Kidney (tissue), 14 donors: ENCODE results near the gene OSBPL8. TPM values are rescaled to one million over a fixed set of nuclear protein-coding genes. Genes with fewer than 3 reads are reported as not detected.

Experiments
- DNase-seq, 5 donors: peaks; one replicate each; pipeline ENCODE4 v3.0.0-alpha.2; 2013 to 2020
- FAIRE-seq: peaks from 2 replicates; lab custom pipeline; 2012; peaks lifted over from hg19 to GRCh38; lab: Jason Lieb, UNC
- H3K27ac ChIP-seq, 2 donors: one replicate each; pipeline ENCODE4 v1.7.0; 2013; ENCODE audit warnings: low read depth in 2 of 2, low read length in 2 of 2, inconsistent platforms in 1 of 2
- H3K27me3 ChIP-seq: one replicate; pipeline ENCODE4 v1.7.1; 2013; ENCODE audit warnings: low read length, inconsistent platforms; ENCODE audit not compliant: control insufficient read depth, insufficient read depth
- H3K36me3 ChIP-seq, 3 donors: one replicate each; pipeline versions ENCODE4 v1.7.0 to v1.7.1; 2013; ENCODE audit warnings: low read length in 3 of 3, control low read depth in 1 of 3, inconsistent platforms in 1 of 3; ENCODE audit not compliant: insufficient read depth in 3 of 3, control insufficient read depth in 2 of 3
- H3K4me1 ChIP-seq, 3 donors: one replicate each; pipeline versions ENCODE4 v1.7.0 to v1.7.1; 2013; ENCODE audit warnings: low read length in 3 of 3, inconsistent platforms in 1 of 3, low read depth in 1 of 3; ENCODE audit not compliant: control insufficient read depth in 2 of 3, insufficient read depth in 2 of 3
- H3K4me3 ChIP-seq, 3 donors: one replicate each; pipeline versions ENCODE4 v1.7.0 to v1.8.1; 2013; ENCODE audit warnings: low read length in 3 of 3, control low read depth in 1 of 3, inconsistent platforms in 1 of 3
- H3K9ac ChIP-seq, 3 donors: one replicate each; pipeline versions ENCODE4 v1.7.0 to v1.7.1; 2013; ENCODE audit warnings: low read length in 3 of 3, control low read depth in 1 of 3, inconsistent platforms in 1 of 3
- H3K9me3 ChIP-seq, 3 donors: one replicate each; pipeline versions ENCODE4 v1.7.0 to v1.7.1; 2013; ENCODE audit warnings: low read length in 3 of 3, control low read depth in 1 of 3, inconsistent platforms in 1 of 3; ENCODE audit not compliant: control insufficient read depth in 2 of 3, insufficient read depth in 1 of 3
- intact Hi-C: fragments of 100-400 bp; cut with DNase I; formaldehyde crosslinking; loops from one replicate; pipeline ENCODE4 v1.11.1; 2022
- polyA plus RNA-seq: library from polyadenylated mRNA; stranded (reverse); fragments of 350-450 nt; fragmentation: Illumina TruSeq; extraction: RNeasy Lipid Tissue Mini Kit (QIAGEN cat#74804); gene quantifications from one replicate; pipeline ENCODE4 v1.2.3, GENCODE V29; 2014; ENCODE audit warnings: low read depth, low replicate concordance; ENCODE audit not compliant: insufficient read depth
- total RNA-seq: library from RNA; stranded (reverse); fragmentation: NEBNext Ultra II Directional; extraction: Animal tissue kit (Norgen Biotek cat#: 25700); gene quantifications from one replicate; pipeline ENCODE4 v1.2.1, GENCODE V29; 2021
- TF ChIP-seq, protein P1 (sequence below): IDR thresholded peaks from 3 replicates; pipeline ENCODE4 v1.5.1; 2012; ENCODE audit warnings: mild to moderate bottlenecking, moderate library complexity, borderline replicate concordance; ENCODE audit not compliant: insufficient read depth; ENCODE audit errors: extremely low read depth
- donor health status: control.
- donor health status: control.
- donor health status: control.
- donor health status: control.
- donor health status: control.
- donor health status: DM: yes; HTN: yes; CAD: no.
- donor health status: Normal renal cell carcinoma (clear cell type).

Gene OSBPL8
- total and polyA plus RNA-seq, 2 donors from 2014 or later = 11.5 to 69.7 TPM

DNA sequence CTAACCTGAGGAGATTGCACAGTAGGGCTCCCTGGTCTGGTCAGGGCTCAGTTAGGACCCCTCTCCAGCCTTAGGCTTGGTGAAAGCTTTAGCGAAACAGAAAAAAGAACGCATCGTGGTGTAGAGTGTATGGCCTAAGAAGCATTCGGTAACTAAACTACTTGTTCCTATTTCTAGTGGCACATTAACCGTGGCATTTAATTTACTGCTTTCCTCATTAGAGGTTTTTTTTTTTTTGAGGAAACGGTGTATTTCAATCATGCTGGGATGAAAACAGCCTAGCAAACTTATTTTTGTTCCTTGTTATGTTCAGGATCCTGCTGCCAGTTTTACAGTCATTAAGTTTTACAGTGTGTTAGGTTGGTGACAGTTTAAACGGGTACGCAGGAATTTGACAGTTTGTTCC, 518 bp upstream of the OSBPL8 start:
- Histone ChIP-seq H3K9ac (peak overlapping the region; percentile 46 to 95 (median 89)), H3K27me3 (no peaks in the 10 kb centered on the region), H3K4me1 (peaks cover 0 to 7% (median 3%) of the 10 kb centered on the region in 3 donors), H3K9me3 (no peaks in the 10 kb centered on the region), H3K4me3 (peak overlapping the region; percentile 66 to 85 (median 78)), H3K27ac (peak overlapping the region; percentile 97 to 98), H3K36me3 (no peaks in the 10 kb centered on the region)
- no peak for DNase-seq
- TF ChIP-seq, protein P1, sequence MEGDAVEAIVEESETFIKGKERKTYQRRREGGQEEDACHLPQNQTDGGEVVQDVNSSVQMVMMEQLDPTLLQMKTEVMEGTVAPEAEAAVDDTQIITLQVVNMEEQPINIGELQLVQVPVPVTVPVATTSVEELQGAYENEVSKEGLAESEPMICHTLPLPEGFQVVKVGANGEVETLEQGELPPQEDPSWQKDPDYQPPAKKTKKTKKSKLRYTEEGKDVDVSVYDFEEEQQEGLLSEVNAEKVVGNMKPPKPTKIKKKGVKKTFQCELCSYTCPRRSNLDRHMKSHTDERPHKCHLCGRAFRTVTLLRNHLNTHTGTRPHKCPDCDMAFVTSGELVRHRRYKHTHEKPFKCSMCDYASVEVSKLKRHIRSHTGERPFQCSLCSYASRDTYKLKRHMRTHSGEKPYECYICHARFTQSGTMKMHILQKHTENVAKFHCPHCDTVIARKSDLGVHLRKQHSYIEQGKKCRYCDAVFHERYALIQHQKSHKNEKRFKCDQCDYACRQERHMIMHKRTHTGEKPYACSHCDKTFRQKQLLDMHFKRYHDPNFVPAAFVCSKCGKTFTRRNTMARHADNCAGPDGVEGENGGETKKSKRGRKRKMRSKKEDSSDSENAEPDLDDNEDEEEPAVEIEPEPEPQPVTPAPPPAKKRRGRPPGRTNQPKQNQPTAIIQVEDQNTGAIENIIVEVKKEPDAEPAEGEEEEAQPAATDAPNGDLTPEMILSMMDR = no peak
- FAIRE-seq = no peak
- intact Hi-C loops = no loop called here

DNA sequence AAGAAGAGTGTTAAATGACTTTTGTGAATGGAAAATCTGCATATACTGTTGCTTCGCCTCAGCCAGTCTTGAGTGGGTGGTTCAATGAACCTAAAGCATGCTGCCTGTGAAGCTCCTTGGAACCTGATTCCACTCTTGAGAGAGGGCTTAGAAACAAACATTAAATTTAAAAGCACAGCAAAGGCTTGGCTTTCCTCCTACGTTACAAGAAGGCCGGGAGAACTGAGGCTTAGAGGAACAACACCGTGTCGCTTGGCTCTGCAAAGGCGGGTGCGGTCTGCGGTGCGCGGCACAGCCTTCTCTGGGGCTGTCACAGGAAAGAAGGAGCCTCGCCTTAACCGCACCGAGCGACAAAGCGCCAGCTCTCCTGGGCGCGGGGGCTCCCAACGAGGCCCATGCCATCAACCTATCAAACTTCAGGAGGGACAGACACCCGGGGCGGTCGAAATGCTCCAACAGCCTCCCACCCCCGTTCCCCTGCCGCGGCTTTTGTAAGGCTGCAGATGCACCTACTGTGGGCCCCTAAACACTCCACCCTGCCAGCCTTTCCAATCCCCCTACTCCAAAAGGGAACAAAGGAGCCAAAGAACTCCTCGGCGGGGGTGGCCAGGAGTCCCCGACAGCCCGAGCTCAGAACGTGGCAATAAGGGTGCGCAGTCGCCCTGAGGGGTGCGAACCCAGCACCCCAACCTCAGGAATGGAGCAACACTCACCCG, 729 bp downstream of the OSBPL8 start:
- intact Hi-C loops = no loop called here
- FAIRE-seq = no peak
- TF ChIP-seq, protein P1 = no peak
- Histone ChIP-seq H3K27me3 (no peaks in the 10 kb centered on the region), H3K36me3 (no peaks in the 10 kb centered on the region), H3K9me3 (no peaks in the 10 kb centered on the region), H3K4me1 (peaks cover 0 to 7% (median 3%) of the 10 kb centered on the region in 3 donors), H3K4me3 (peak overlapping the region; percentile 73 to 95 (median 78)), H3K27ac (peak overlapping the region; percentile 97 to 98), H3K9ac (peak overlapping the region; percentile 82 to 90 (median 86))
- DNase-seq = peak; percentile 70 to 85 (median 79)

DNA sequence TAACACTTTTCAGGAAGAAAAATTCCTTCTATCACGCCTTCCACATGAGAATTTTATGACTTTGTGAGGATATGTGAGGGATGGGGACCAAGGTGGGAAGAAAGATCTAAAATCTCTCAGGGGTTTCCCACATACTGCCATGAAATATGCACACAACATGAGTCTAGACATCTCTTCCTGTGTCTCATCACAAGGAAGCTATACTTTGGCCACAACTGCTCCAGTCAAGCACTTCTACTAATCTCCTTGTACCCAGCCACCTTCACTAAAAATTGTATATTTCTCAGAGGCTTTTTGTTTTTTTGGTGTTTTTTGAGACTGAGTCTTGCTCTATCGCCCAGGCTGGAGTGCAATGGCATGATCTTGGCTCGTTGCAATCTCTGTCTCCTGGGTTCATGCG, 3.2 kb downstream of the OSBPL8 start:
- Histone ChIP-seq H3K9ac (no peak overlapping the region), H3K27me3 (no peaks in the 10 kb centered on the region), H3K27ac (no peak overlapping the region), H3K9me3 (no peaks in the 10 kb centered on the region), H3K36me3 (no peaks in the 10 kb centered on the region), H3K4me1 (peaks cover 3 to 8% (median 7%) of the 10 kb centered on the region in 3 donors), H3K4me3 (no peak overlapping the region)
- FAIRE-seq = no peak
- intact Hi-C loops = no loop called here
- DNase-seq = no peak
- TF ChIP-seq, protein P1 = no peak
